HG02571 (cell line): ENCODE data around the gene SEMA5A.

Experiments
- ATAC-seq: cut with Tn5 transposase; IDR thresholded peaks from one replicate; pipeline ENCODE4 v1.9.1; 2021; ENCODE audit warnings: mild to moderate bottlenecking, moderate library complexity; ENCODE audit not compliant: unreplicated experiment

SEMA5A gene

GRCh38 chr5:9523090-9523823, 22.6 kb downstream of the SEMA5A start:
- ATAC-seq = no peak

DNA sequence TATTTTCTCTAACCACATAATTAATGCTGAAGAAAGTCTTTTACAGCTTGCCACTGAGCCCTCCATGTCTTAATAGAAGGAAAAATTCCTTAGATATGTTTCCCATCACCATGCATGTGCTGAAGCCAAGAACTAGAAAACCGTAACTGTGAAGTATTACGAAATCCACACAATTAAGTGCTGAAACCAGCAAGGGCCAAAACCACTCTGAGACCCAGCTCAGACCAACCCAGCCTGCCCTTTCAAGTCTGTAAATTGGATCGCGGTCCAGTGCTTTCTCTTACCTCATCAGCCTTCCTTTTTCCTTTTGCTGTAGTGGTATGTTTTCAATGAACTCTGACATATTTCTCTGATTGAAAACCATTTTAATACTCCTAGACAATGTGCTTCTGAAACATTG, 26.3 kb downstream of the SEMA5A start:
- no peak for ATAC-seq

GRCh38 chr5:9516591-9516990, 29.3 kb downstream of the SEMA5A start:
- no peak for ATAC-seq

GRCh38 chr5:9515436-9515835, 30.4 kb downstream of the SEMA5A start:
- no peak for ATAC-seq

GRCh38 chr5:9514968-9515367, 30.9 kb downstream of the SEMA5A start:
- ATAC-seq = no peak

DNA sequence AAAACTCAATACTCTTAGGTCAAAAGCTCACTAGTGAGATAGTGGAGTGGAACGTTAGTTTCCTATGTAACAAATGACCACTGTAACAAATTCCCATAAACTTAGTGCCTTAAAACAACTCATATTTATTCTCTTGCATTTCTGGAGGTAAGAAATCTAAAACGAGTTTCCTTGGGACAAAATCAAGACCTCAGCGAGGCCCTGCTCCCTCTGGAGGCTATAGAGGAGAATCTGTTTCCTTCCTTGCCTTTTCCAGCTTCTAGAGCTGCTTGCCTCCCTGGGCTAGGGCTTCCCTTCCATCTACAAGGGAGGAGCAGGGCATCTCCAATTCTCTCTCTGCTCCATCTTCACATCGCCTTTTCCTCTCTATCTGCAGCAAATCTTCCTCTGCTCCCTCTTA, 32.0 kb downstream of the SEMA5A start:
- ATAC-seq = no peak

- no peak for ATAC-seq
These were observed 33.4 kb downstream of the SEMA5A start for GRCh38 chr5:9512457-9512856.

GRCh38 chr5:9507974-9508373, 37.9 kb downstream of the SEMA5A start:
- no peak for ATAC-seq

DNA sequence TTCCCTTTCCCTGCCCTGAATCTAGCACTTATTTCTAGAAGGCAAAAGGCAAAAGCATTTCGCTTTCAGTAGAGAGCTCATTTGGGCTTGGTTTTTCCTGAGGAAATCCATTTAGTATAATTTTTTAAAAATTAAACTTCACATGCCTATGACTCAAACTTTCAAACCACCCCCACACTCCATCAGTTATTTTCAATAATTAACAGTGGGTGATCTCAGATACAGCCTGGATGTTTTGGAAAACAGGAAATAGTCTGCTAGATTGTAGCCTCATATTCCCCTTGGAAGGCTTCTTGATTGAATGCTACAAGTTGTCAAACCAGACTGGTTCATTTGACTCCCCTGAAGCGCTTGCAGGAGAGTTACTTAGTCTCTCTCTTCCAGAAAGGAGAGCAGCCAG, 40.6 kb downstream of the SEMA5A start:
- ATAC-seq = no peak

DNA sequence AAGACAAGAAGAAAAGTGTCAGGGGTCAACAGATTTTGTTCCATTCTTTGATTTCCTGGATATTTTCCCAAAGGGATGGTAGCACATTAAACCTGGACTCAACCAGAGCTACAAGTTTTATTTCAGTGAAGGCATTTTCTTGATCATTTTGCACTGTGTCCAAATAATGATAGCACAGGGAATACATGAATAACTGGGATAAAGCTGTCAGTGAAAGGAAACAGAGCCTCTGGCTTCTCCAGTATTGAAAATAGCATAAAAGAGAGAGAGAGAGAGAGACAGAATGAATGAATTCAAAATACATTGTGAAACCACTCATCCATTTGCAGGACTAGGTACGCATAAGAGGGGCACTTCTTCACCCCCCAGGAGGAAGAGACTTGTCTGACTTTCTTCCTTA, 43.0 kb downstream of the SEMA5A start:
- no peak for ATAC-seq

DNA sequence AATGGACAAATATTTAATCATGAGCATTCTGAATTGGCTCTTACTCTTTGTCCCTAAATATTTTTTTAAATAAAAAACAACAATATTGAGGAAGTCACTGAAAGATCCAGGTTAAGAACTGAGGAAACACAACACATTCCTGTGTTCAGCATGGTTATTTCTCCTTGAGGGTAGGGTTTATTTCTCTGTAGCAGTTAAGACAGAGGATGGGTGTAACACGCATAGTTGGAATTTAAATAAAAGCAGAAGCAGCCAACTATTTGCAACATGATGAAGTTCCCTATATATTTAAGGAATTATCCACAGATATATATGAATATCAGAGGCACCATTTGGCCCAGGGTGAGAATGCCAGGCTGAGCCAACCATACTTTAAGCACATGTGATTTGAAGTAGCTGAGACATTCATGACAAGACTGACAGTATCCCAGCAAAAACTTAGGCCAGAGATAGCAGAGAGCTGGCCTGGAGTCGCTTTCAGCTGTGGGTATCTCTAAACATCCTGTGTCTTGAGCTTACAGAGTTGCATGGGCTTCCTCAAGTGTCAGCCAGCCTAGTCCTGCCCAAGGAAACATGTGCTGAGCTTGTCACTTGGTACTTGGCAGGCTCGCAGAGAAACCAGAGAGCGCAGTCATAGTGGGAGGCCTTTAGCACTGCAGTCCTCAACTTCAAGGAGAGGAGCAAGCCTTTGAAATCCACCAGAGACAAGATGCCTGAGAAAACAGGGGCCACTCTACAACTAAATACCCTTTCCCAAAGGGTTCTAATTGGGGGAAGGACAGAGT, 43.6 kb downstream of the SEMA5A start:
- ATAC-seq = no peak

GRCh38 chr5:9500625-9501024, 45.2 kb downstream of the SEMA5A start:
- no peak for ATAC-seq

- no peak for ATAC-seq
These were observed 45.7 kb downstream of the SEMA5A start for GRCh38 chr5:9500193-9500592.

DNA sequence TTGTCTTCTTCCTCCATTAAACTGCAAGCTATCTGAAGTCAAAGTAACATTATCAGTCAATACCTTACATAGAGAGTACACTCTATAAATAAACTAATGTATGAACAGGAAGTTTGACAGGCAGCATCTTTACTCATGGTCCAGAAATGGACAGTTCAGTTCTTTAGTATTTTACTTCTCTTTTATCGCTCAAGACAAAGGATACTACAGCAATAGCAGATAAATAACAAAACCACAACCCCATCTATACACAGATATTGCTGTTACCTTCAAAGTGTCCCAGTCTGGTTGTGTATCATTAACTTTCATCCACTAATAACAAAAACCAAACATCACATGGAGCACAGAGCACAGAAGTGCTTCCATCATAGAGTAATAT, 46.4 kb downstream of the SEMA5A start:
- no peak for ATAC-seq

- ATAC-seq = no peak
These were observed 47.1 kb downstream of the SEMA5A start for GRCh38 chr5:9498541-9499497.

DNA sequence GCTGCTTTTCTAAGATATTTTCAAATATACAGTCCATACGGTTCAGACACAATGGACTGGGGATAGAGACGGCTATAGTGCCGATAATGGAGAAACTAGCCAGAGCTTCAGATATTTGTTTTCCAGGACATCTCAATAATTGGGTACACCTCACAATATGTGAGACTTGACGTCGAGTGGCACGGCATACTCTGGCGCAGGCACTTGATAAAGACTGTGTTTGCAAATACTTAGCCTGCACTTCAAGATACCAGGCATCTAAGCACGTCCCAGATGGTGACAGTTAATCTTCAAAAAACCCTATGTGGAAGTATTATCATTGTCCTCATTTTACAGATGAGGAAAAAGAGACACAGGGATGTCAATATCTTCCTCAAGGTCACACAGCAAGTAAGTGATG, 48.5 kb downstream of the SEMA5A start:
- no peak for ATAC-seq

DNA sequence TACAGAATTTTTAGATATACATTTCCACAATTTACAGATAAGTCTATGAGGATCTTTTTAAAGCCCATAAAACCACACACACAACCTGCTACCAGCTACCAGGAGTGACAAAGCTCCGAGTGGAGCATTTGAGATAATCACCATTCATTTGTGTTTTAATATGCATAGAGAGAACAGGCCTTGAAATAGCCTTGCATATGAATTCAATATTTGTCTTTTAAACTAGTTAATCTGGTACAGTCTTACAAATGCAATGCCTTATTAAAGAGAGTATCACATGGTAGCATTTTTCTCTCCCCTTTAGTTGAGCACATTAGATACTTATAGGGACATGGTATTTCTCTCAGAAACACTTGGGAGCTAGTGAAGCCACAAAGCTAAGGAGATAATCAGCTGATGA, 49.1 kb downstream of the SEMA5A start:
- ATAC-seq = no peak

- ATAC-seq = no peak
These were observed 50.8 kb downstream of the SEMA5A start for GRCh38 chr5:9495121-9495520.

DNA sequence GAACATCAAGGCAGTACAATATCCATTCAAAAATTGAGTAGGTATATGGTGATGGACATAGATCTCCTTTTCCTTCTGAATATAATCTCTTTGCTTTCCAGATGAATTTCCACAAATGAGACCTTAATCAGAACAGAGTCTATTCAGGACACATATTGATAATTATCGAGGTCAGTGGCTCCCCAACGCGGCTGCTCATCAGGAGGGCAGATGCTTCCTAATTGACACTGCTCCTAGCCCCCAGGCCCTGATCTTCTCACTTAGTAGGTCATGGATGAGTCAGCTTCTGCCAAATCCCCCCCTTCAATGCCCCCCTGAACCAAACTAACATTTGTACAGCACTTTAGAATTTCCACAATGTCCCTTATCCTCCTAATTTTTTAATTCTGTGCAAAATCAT, 51.6 kb downstream of the SEMA5A start:
- no peak for ATAC-seq

DNA sequence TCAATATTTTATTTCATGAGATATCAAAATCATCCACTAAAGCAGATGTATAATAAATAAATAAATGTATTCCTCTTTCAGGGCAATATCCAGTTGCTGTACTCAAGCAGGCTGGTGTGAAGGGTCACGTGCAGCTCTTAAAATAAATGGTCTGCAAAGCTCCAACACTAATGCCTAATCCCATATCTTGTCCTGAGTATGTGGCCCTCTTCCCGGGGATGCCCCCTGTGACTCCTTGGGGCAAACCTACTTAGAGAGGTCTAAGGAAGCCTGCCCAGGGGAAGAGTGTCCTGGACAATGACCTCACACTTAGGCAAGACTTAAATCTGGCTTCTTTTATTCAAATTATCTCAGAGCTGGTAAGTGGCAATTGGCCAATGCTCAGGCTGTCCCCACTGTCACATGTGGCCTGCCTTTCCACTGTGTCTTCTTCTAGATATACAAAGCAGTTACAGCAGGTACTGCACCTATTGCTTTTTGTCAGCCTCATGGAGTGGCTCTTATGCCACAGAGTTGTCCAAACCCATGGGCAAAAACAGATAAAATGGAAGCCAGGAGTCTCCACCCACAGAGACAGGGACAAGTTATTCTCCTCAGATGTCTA, 55.3 kb downstream of the SEMA5A start:
- no peak for ATAC-seq

DNA sequence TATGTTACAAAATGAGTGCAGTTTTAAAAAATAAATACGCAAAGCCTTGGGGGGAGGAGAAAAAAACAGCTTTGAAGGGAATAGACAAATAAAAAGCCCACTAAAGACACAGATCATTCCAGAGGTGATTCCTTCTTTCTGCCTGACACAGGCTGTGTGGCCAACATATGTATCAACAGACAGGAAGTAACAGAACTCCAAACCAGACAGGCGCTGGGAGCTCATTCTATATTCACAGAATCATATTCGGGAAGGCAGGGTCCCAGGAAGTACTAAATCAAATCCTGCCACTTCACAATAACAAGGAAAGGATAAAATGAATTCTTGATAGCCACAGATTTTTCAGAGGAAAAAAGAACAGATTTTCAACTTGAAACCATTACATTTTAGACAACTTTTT, 62.1 kb downstream of the SEMA5A start:
- no peak for ATAC-seq
